ENCODE data around the gene CLDN17. TPM values are rescaled to one million over a fixed set of nuclear protein-coding genes. Genes with fewer than 3 reads are reported as not detected.

CLDN17 gene
- total RNA-seq (2014; rRNA removed; shearing (Covaris generic)): not detected in 2 replicates
- not detected in 2 replicates for polyA plus RNA-seq (2014; cell fraction: nucleus; rRNA removed)

- DNase-seq (ENCODE audit: extremely low read depth, low read depth): no peak
Measured at GRCh38 chr21:30166705-30167104, at the start of gene CLDN17. CLDN17 (minus strand) TSS chr21:30166805; CDS start chr21:30166617, 188 bp downstream.

- no peak for DNase-seq (ENCODE audit: extremely low read depth, low read depth)
Measured at GRCh38 chr21:30216041-30216723, 49.6 kb upstream of the CLDN17 start, which contains the start of gene CLDN8. CLDN8 (minus strand) TSS chr21:30216097; CDS start chr21:30215925, 172 bp downstream.

- no peak for DNase-seq (ENCODE audit: extremely low read depth, low read depth)
Measured at GRCh38 chr21:30211071-30211470, 44.5 kb upstream of the CLDN17 start.

GRCh38 chr21:30209601-30210000, 43.0 kb upstream of the CLDN17 start:
- DNase-seq (ENCODE audit: extremely low read depth, low read depth): no peak

GRCh38 chr21:30207252-30207579, 40.6 kb upstream of the CLDN17 start:
- DNase-seq (ENCODE audit: extremely low read depth, low read depth): no peak

GRCh38 chr21:30206551-30207251, 40.1 kb upstream of the CLDN17 start:
- DNase-seq (ENCODE audit: extremely low read depth, low read depth): peak; percentile 88

GRCh38 chr21:30200000-30200399, 33.4 kb upstream of the CLDN17 start:
- no peak for DNase-seq (ENCODE audit: extremely low read depth, low read depth)

GRCh38 chr21:30194701-30195299, 28.2 kb upstream of the CLDN17 start:
- DNase-seq (ENCODE audit: extremely low read depth, low read depth): peak; percentile 36

- no peak for DNase-seq (ENCODE audit: extremely low read depth, low read depth)
Measured at GRCh38 chr21:30193201-30193600, 26.6 kb upstream of the CLDN17 start.

- no peak for DNase-seq (ENCODE audit: extremely low read depth, low read depth)
Measured at GRCh38 chr21:30190554-30190953, 23.9 kb upstream of the CLDN17 start.

GRCh38 chr21:30189773-30190172, 23.2 kb upstream of the CLDN17 start:
- DNase-seq (ENCODE audit: extremely low read depth, low read depth): no peak

GRCh38 chr21:30186242-30186641, 19.6 kb upstream of the CLDN17 start:
- DNase-seq (ENCODE audit: extremely low read depth, low read depth): no peak

- DNase-seq (ENCODE audit: extremely low read depth, low read depth): no peak
Measured at GRCh38 chr21:30168086-30168485, 1.5 kb upstream of the CLDN17 start.

GRCh38 chr21:30166171-30166570, 434 bp downstream of the CLDN17 start:
- no peak for DNase-seq (ENCODE audit: extremely low read depth, low read depth)

- DNase-seq (ENCODE audit: extremely low read depth, low read depth): no peak
Measured at GRCh38 chr21:30164796-30165195, 1.8 kb downstream of the CLDN17 start.

- no peak for DNase-seq (ENCODE audit: extremely low read depth, low read depth)
Measured at GRCh38 chr21:30153697-30154340, 12.8 kb downstream of the CLDN17 start.

- DNase-seq (ENCODE audit: extremely low read depth, low read depth): no peak
Measured at GRCh38 chr21:30152792-30153191, 13.8 kb downstream of the CLDN17 start.

- DNase-seq (ENCODE audit: extremely low read depth, low read depth): no peak
Measured at GRCh38 chr21:30148906-30149305, 17.7 kb downstream of the CLDN17 start.

GRCh38 chr21:30146558-30147282, 19.9 kb downstream of the CLDN17 start:
- no peak for DNase-seq (ENCODE audit: extremely low read depth, low read depth)

GRCh38 chr21:30138483-30138882, 28.1 kb downstream of the CLDN17 start:
- DNase-seq (ENCODE audit: extremely low read depth, low read depth): no peak

- DNase-seq (ENCODE audit: extremely low read depth, low read depth): no peak
Measured at GRCh38 chr21:30129246-30129645, 37.4 kb downstream of the CLDN17 start.

Measured in NCI-H460 (cell line).